ENCODE results near the gene CDYL2.
"Not testable (repeated sequence)": the region's sequence is repeated elsewhere in the genome, so short reads cannot be mapped to it uniquely, and the experiment has no call there.

Gene CDYL2

DNA sequence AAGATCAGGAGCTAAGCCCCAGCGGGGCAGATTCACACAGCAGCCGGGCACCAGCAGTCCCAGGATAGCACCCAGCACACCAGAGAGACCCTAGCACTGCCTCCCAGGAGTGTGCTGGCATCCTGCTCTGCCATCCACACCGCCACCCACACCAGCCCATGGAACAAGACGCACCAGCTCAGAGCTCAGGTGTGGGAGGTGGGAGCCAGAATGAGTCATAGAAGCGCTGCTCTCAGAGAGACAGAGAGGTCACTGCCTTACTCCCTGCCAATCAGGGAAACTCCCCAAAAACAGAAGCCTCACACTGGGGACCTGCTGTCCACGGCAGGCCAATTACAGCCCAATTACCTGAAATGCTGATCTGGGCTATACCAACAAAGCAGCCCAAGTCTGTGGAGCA is 64.9 kb downstream of the CDYL2 start:
- Histone ChIP-seq H3K4me1 (ENCODE audit: control insufficient read depth in 1 of 2, insufficient read depth in 2 of 2, low read length in 2 of 2) (no peaks in the 10 kb centered on the region), H3K27ac (ENCODE audit: low read depth, low read length) (no peak overlapping the region), H3K36me3 (ENCODE audit: control insufficient read depth in 1 of 2, insufficient read depth in 2 of 2, low read length in 2 of 2) (no peaks in the 10 kb centered on the region), H3K27me3 (ENCODE audit: control insufficient read depth in 1 of 2, insufficient read depth in 2 of 2, low read length in 2 of 2) (no peaks in the 10 kb centered on the region), H3K4me3 (ENCODE audit: low read depth in 1 of 2, low read length in 2 of 2) (no peak overlapping the region), H3K9ac (ENCODE audit: low read depth in 1 of 2, low read length in 2 of 2) (no peak overlapping the region), H3K9me3 (ENCODE audit: control insufficient read depth in 1 of 2, low read length in 2 of 2) (peaks cover 0 to 5% of the 10 kb centered on the region in 2 donors)

- no peaks in the 10 kb centered on the region for H3K4me1 ChIP-seq (ENCODE audit: control insufficient read depth in 1 of 2, insufficient read depth in 2 of 2, low read length in 2 of 2)
- no peaks in the 10 kb centered on the region for H3K27me3 ChIP-seq (ENCODE audit: control insufficient read depth in 1 of 2, insufficient read depth in 2 of 2, low read length in 2 of 2)
- H3K4me3 ChIP-seq (ENCODE audit: low read depth in 1 of 2, low read length in 2 of 2) = no peak overlapping the region
- H3K9ac ChIP-seq (ENCODE audit: low read depth in 1 of 2, low read length in 2 of 2) = no peak overlapping the region
- H3K36me3 ChIP-seq (ENCODE audit: control insufficient read depth in 1 of 2, insufficient read depth in 2 of 2, low read length in 2 of 2) = no peaks in the 10 kb centered on the region
- peaks cover 0 to 5% of the 10 kb centered on the region in 2 donors for H3K9me3 ChIP-seq (ENCODE audit: control insufficient read depth in 1 of 2, low read length in 2 of 2)
- H3K27ac ChIP-seq (ENCODE audit: low read depth, low read length) = no peak overlapping the region
These were observed 65.9 kb downstream of the CDYL2 start for GRCh38 chr16:80738521-80738920.

- Histone ChIP-seq H3K9ac (ENCODE audit: low read depth in 1 of 2, low read length in 2 of 2) (no peak overlapping the region), H3K4me3 (ENCODE audit: low read depth in 1 of 2, low read length in 2 of 2) (no peak overlapping the region), H3K27me3 (ENCODE audit: control insufficient read depth in 1 of 2, insufficient read depth in 2 of 2, low read length in 2 of 2) (no peaks in the 10 kb centered on the region), H3K4me1 (ENCODE audit: control insufficient read depth in 1 of 2, insufficient read depth in 2 of 2, low read length in 2 of 2) (no peaks in the 10 kb centered on the region), H3K27ac (ENCODE audit: low read depth, low read length) (no peak overlapping the region), H3K9me3 (ENCODE audit: control insufficient read depth in 1 of 2, low read length in 2 of 2) (peaks cover 4 to 12% of the 10 kb centered on the region in 2 donors), H3K36me3 (ENCODE audit: control insufficient read depth in 1 of 2, insufficient read depth in 2 of 2, low read length in 2 of 2) (no peaks in the 10 kb centered on the region)
These were observed 68.6 kb downstream of the CDYL2 start for GRCh38 chr16:80735846-80736245.

DNA sequence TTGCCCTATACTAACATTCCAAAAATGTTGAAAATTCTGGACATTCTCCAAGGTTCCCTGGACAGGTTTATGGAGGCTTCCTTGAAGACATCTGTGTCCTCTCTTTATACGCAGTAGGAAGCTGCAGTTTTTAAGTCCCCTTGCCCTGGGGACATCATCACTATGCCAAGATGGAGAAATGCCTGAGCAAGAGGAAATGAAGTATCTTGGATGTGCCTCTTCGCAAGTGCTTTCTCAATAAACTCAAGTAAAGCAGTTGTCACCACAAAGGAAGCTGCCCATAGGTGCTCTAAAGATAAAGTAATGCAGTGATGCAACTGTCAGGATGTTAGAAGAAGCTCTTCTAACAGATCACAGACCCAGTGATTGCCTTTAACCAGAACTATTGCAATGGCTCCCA is 71.0 kb downstream of the CDYL2 start:
- no peaks in the 10 kb centered on the region for H3K36me3 ChIP-seq (ENCODE audit: control insufficient read depth in 1 of 2, insufficient read depth in 2 of 2, low read length in 2 of 2)
- H3K9ac ChIP-seq (ENCODE audit: low read depth in 1 of 2, low read length in 2 of 2) = no peak overlapping the region
- H3K27me3 ChIP-seq (ENCODE audit: control insufficient read depth in 1 of 2, insufficient read depth in 2 of 2, low read length in 2 of 2) = no peaks in the 10 kb centered on the region
- H3K4me3 ChIP-seq (ENCODE audit: low read depth in 1 of 2, low read length in 2 of 2) = no peak overlapping the region
- no peaks in the 10 kb centered on the region for H3K4me1 ChIP-seq (ENCODE audit: control insufficient read depth in 1 of 2, insufficient read depth in 2 of 2, low read length in 2 of 2)
- H3K27ac ChIP-seq (ENCODE audit: low read depth, low read length) = no peak overlapping the region
- H3K9me3 ChIP-seq (ENCODE audit: control insufficient read depth in 1 of 2, low read length in 2 of 2) = peaks cover 4 to 7% of the 10 kb centered on the region in 2 donors

DNA sequence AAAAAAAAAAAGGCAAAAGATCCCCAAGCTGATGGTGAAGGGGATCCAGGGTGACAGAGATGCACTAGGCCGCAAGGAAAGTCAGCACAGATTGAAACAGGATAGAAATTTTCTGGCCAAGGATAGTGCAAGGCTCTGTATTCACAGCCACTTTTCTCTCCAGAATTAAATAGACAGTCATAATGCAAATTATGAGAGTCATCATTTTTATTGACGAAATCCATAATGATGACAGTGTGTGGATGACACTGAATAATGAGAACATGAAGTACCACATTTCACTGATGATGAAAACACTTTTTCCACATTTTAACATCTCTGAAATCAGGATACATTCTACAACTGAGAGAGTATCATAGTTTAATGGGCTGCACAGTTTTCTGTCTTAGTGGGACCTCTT is 72.5 kb downstream of the CDYL2 start:
- Histone ChIP-seq H3K27me3 (ENCODE audit: control insufficient read depth in 1 of 2, insufficient read depth in 2 of 2, low read length in 2 of 2) (no peaks in the 10 kb centered on the region), H3K4me3 (ENCODE audit: low read depth in 1 of 2, low read length in 2 of 2) (no peak overlapping the region), H3K27ac (ENCODE audit: low read depth, low read length) (no peak overlapping the region), H3K4me1 (ENCODE audit: control insufficient read depth in 1 of 2, insufficient read depth in 2 of 2, low read length in 2 of 2) (no peaks in the 10 kb centered on the region), H3K9ac (ENCODE audit: low read depth in 1 of 2, low read length in 2 of 2) (no peak overlapping the region), H3K9me3 (ENCODE audit: control insufficient read depth in 1 of 2, low read length in 2 of 2) (peaks cover 4 to 7% of the 10 kb centered on the region in 2 donors), H3K36me3 (ENCODE audit: control insufficient read depth in 1 of 2, insufficient read depth in 2 of 2, low read length in 2 of 2) (no peaks in the 10 kb centered on the region)

- H3K9ac ChIP-seq (ENCODE audit: low read depth in 1 of 2, low read length in 2 of 2); H3K27me3 ChIP-seq (ENCODE audit: control insufficient read depth in 1 of 2, insufficient read depth in 2 of 2, low read length in 2 of 2); H3K27ac ChIP-seq (ENCODE audit: low read depth, low read length); H3K4me3 ChIP-seq (ENCODE audit: low read depth in 1 of 2, low read length in 2 of 2); H3K4me1 ChIP-seq (ENCODE audit: control insufficient read depth in 1 of 2, insufficient read depth in 2 of 2, low read length in 2 of 2); H3K36me3 ChIP-seq (ENCODE audit: control insufficient read depth in 1 of 2, insufficient read depth in 2 of 2, low read length in 2 of 2): not testable (repeated sequence)
- peaks cover 11% of the 10 kb centered on the region in 2 donors for H3K9me3 ChIP-seq (ENCODE audit: control insufficient read depth in 1 of 2, low read length in 2 of 2)
These were observed 77.2 kb downstream of the CDYL2 start for GRCh38 chr16:80727066-80727763.

DNA sequence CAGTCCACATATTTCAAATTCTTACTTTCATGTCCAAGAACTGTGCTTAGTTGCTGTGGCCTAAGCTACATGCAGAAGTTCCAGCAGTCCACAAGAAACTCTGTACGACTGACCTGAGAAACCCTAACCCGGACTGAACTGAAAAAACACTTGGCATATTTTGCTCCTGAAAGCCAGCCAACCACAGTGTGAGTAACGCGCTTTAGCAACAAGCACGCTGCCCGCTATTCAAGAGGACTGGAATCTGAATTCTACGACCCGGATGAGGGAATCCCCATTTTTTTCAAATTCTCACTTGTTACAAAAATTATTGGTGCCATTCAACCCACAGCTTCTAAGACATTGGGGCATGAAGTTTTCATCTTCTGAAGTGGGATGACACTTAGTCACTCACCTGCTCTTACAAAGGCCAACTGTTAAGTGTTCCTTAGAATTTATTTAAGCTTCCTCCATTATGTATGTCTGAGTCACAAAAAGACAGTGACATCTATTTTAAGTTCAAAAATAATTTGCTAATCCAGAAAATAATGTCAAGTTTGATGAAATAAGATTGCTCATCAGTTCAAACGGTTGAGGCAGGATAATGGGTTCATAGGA is 78.7 kb downstream of the CDYL2 start:
- H3K27me3 ChIP-seq (ENCODE audit: control insufficient read depth in 1 of 2, insufficient read depth in 2 of 2, low read length in 2 of 2) = no peaks in the 10 kb centered on the region
- no peaks in the 10 kb centered on the region for H3K36me3 ChIP-seq (ENCODE audit: control insufficient read depth in 1 of 2, insufficient read depth in 2 of 2, low read length in 2 of 2)
- H3K9ac ChIP-seq (ENCODE audit: low read depth in 1 of 2, low read length in 2 of 2) = no peak overlapping the region
- H3K9me3 ChIP-seq (ENCODE audit: control insufficient read depth in 1 of 2, low read length in 2 of 2) = peaks cover 4 to 9% of the 10 kb centered on the region in 2 donors
- H3K4me1 ChIP-seq (ENCODE audit: control insufficient read depth in 1 of 2, insufficient read depth in 2 of 2, low read length in 2 of 2) = no peaks in the 10 kb centered on the region
- H3K27ac ChIP-seq (ENCODE audit: low read depth, low read length) = no peak overlapping the region
- no peak overlapping the region for H3K4me3 ChIP-seq (ENCODE audit: low read depth in 1 of 2, low read length in 2 of 2)

DNA sequence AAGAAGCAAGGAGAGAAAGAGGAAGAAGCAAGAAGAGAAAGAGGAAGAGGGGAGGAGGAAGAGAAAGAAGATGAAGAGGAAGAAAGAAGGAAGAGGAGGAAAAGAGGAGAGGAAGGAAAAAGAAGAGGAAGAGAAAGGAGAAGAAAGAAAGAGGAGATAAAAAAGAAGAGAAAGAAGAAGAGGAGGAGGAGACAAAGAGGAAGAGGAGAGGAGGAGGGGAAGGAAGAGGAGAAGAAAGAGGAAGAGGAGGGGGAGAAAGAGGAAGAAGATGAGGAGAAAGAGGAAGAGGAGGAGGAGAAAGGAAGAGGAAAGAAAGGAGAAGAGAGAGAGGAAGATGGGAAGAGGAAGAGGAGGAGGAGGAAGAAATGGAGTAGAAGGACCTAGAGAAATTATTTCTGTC is 80.4 kb downstream of the CDYL2 start:
- no peak overlapping the region for H3K27ac ChIP-seq (ENCODE audit: low read depth, low read length)
- peaks cover 4 to 9% of the 10 kb centered on the region in 2 donors for H3K9me3 ChIP-seq (ENCODE audit: control insufficient read depth in 1 of 2, low read length in 2 of 2)
- peaks cover under 1 to 1% of the 10 kb centered on the region in 2 donors for H3K4me1 ChIP-seq (ENCODE audit: control insufficient read depth in 1 of 2, insufficient read depth in 2 of 2, low read length in 2 of 2)
- H3K4me3 ChIP-seq (ENCODE audit: low read depth in 1 of 2, low read length in 2 of 2) = no peak overlapping the region
- no peaks in the 10 kb centered on the region for H3K36me3 ChIP-seq (ENCODE audit: control insufficient read depth in 1 of 2, insufficient read depth in 2 of 2, low read length in 2 of 2)
- H3K27me3 ChIP-seq (ENCODE audit: control insufficient read depth in 1 of 2, insufficient read depth in 2 of 2, low read length in 2 of 2) = no peaks in the 10 kb centered on the region
- H3K9ac ChIP-seq (ENCODE audit: low read depth in 1 of 2, low read length in 2 of 2) = no peak overlapping the region

GRCh38 chr16:80723091-80723490 is 81.3 kb downstream of the CDYL2 start:
- Histone ChIP-seq H3K9ac (ENCODE audit: low read depth in 1 of 2, low read length in 2 of 2) (no peak overlapping the region), H3K4me3 (ENCODE audit: low read depth in 1 of 2, low read length in 2 of 2) (no peak overlapping the region), H3K36me3 (ENCODE audit: control insufficient read depth in 1 of 2, insufficient read depth in 2 of 2, low read length in 2 of 2) (no peaks in the 10 kb centered on the region), H3K27me3 (ENCODE audit: control insufficient read depth in 1 of 2, insufficient read depth in 2 of 2, low read length in 2 of 2) (no peaks in the 10 kb centered on the region), H3K9me3 (ENCODE audit: control insufficient read depth in 1 of 2, low read length in 2 of 2) (peaks cover 4 to 9% of the 10 kb centered on the region in 2 donors), H3K27ac (ENCODE audit: low read depth, low read length) (no peak overlapping the region), H3K4me1 (ENCODE audit: control insufficient read depth in 1 of 2, insufficient read depth in 2 of 2, low read length in 2 of 2) (peaks cover 9 to 10% of the 10 kb centered on the region in 2 donors)

DNA sequence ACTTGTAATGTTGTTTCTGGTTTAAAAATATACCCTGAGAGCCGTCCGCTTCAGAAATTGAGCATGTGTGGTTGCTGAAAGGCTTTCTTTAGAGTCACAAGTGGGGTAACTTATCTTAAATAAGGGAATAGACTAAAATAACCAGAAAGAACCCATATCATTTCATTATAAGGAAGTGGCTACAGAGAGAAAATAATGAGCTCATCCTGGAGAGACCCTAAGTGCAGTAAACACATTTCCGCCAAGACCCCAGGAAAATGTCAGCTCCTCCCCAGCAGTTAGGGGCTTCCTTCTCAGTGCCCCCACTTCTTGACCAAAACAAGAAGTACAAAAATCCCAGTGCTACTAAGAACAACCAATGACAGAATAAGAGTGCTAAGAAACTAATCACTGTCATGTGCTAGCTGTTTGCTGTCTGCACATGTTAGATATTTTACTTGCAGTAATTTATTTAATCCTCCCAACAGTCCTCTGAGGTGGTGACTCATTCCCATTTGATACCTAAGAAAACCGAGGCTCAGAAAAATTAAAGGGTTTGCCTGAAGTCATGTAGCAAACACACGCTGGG is 83.5 kb downstream of the CDYL2 start:
- Histone ChIP-seq H3K36me3 (ENCODE audit: control insufficient read depth in 1 of 2, insufficient read depth in 2 of 2, low read length in 2 of 2) (no peaks in the 10 kb centered on the region), H3K9ac (ENCODE audit: low read depth in 1 of 2, low read length in 2 of 2) (no peak overlapping the region), H3K4me1 (ENCODE audit: control insufficient read depth in 1 of 2, insufficient read depth in 2 of 2, low read length in 2 of 2) (peaks cover 13 to 16% of the 10 kb centered on the region in 2 donors), H3K4me3 (ENCODE audit: low read depth in 1 of 2, low read length in 2 of 2) (no peak overlapping the region), H3K27ac (ENCODE audit: low read depth, low read length) (no peak overlapping the region), H3K9me3 (ENCODE audit: control insufficient read depth in 1 of 2, low read length in 2 of 2) (peaks cover 4 to 9% of the 10 kb centered on the region in 2 donors), H3K27me3 (ENCODE audit: control insufficient read depth in 1 of 2, insufficient read depth in 2 of 2, low read length in 2 of 2) (no peaks in the 10 kb centered on the region)
